Stimulated activated CD4-positive, alpha-beta T cell treated with anti-CD3 and anti-CD28 coated beads, Interleukin-4, amount 100 ng/mL, for 48 hours (primary cell): Measurements from ENCODE around the gene NPPA.

Source experiments
- DNase-seq, 2 donors: peaks; one replicate each; pipeline ENCODE4 v3.0.0-alpha.2; 2020; ENCODE audit warnings: low read depth in 2 of 2

The NPPA gene

DNA sequence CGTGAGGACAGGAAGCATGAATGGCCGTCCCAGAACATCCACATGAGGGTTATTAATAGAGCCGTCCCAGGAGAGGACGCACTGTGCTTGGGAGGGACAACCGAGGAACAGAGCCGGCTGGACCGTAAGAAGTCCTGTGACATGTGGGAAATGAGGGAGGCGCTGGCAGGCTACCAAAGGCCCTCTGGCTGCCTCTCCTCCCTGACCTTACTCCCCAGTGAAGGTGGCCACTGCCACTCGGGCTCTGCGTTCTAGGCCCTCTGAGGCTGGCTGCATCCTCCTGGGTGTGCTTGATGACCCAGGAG is 26.6 kb upstream of the NPPA start:
- no peak for DNase-seq

GRCh38 chr1:11873395-11874257 is 26.0 kb upstream of the NPPA start:
- DNase-seq: no peak

DNA sequence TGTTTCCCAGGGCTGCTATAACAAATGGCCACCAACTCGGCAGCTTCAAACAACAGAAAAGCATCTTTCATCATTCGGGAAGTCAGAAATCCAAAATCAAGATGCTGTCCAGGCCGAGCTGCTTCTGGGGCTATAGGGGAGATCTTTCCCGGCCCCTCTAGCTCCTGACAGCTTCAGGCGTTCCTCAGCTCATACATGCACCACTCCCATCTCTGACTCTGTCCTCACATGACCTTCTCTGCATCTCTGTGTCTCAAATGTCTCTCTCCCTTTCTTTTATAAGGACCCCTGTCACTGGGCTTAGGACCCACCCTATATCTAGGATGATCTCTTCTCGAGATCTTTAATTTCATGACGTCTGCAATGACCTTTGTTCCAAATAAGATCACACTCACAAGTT is 25.0 kb upstream of the NPPA start:
- no peak for DNase-seq

DNA sequence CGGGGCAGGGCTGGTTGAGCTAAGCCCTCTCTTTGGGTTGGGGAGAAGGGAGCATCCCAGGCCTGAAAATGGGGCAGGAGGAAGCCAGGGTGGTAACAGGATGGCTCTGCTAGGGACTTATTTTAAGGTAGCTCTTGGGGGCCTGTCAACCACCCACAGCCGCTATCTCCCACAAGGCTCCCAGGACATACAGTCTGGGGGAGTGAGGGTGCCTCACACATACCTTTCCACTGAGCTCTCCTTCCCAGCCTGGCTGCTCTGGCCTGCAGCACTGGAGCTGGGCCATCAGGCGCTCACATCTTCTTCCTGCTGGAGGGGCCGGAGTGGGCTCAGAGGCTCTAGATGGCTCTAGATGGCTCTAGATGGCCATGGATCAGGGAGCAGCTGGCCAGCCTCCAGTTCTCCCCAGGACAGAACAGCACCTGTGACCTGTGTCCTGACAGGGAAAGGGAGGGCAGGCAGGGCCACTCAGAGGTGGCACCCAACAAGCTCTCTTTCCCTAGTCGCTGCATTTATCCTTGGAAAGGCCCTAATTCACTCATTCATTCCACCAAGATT is 22.1 kb upstream of the NPPA start:
- no peak for DNase-seq

- no peak for DNase-seq
Measured at GRCh38 chr1:11869104-11869503, 21.5 kb upstream of the NPPA start.

DNA sequence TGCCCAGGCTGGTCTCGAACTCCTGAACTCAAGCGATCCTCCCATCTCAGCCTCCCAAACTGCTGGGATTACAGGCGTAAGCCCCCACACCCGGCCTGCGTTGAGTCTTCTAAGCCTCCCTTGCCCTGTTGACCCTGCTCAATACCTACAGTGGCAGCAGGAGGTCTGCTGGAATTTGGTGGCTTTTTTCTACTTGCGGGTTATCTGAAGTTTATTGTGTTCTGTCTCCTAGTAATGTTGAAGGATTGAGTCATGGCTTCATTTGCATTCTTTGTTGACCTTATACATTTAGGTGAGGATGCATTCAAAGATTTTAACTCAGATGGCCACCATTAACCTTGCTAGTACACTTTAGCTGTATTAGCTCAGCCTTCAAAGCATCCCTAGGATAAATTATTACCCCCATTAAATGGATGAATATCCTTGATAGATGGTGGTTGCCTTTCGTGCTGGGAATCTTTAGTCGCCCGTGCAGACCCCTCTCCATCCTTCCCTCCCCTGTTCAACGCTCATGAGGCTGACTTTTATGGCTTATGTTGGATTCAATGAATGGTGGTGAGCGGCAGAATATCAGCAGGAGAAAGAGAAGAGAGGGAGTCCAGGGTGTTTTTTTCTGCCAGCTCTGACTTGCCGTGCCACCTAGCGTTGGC is 20.9 kb upstream of the NPPA start:
- no peak for DNase-seq

- DNase-seq: no peak
Measured at GRCh38 chr1:11862890-11863289, 15.3 kb upstream of the NPPA start.

DNA sequence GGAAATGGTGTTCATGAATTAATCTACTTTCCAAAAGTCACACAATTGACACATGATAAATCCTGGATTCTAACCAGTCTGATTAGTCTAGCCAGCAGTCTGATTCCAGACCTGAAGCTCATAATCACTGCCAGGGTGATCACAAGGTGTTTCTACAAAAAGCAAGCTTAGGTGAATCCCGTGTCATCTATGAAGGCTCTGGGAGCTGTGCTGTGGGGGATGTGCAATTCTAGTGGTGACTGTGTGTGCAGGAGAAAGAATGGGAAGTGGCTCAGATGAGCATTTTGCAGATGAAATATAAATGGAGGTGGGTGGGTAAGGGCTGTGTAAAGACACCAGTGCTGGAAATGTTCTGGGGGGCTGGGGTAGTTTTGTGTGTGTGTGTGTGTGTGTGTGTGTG is 13.0 kb upstream of the NPPA start:
- DNase-seq: no peak

DNA sequence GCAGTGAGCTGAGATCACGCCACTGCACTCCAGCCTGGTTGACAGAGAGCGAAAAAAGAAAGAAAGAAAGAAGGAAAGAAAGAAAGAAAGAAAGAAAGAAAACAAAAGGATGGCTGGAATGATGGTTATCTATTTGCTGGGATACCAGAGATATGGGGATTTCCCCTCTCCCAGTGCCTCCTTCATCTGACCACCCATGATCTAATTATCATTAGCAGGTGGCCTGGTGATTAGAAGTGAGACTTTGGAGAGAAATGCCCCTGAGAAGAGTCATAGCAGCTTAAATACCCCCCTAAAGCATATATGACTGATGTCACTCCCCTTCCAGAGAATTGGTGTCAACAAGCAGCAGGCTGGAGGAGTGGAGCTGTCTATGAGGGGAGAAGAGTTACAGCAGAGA is 12.5 kb upstream of the NPPA start:
- DNase-seq: no peak

DNA sequence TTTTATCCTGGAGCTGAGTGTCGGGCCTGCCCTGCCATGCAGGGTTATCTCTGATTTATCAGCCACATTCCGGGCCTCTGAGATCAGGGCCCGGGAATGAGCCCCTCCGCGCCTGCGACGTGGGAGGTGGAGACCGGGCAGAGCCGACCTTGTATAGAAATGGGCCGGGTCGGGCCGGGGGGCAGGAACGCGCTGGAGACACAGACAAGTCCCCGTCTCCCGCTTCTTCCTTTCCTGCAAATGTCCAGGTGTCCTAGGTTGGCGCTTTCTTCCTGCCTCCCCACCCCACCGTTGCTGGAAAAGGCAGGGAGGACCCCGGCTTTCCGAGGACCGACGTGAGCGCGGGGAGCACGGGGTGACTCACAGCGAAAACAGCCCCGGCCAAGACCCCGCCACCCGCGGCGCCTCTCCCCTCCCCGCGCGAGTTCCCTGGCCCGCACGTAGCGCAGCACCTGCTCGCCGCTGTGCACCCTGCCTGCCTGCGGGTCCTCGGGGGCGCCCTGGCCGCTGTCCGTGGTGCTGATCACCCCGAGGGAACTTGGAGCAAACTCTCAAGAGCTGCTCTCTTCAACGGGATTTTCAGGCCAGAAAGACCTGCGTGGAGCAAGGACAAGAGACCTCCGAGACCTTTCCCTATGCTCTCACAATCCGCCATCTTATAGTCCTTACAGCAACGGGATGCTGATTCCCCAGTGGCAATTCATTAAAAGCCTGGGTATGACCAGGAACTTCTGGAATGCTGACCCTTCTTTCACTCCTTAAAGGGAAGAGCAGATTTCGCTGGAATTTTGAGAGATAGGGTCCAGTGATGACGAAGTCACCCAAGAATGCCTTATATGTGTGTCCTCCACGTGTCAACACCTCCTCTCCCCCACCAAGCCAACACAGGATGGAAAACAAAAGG is 11.6 kb upstream of the NPPA start:
- peak; percentile 44 to 68 for DNase-seq

GRCh38 chr1:11858613-11858967 is 11.0 kb upstream of the NPPA start, which contains the start of gene NPPB:
TSS of gene NPPB (minus strand) at chr1:11858945. CDS start at chr1:11858833, 112 bp downstream.
- DNase-seq: no peak

DNA sequence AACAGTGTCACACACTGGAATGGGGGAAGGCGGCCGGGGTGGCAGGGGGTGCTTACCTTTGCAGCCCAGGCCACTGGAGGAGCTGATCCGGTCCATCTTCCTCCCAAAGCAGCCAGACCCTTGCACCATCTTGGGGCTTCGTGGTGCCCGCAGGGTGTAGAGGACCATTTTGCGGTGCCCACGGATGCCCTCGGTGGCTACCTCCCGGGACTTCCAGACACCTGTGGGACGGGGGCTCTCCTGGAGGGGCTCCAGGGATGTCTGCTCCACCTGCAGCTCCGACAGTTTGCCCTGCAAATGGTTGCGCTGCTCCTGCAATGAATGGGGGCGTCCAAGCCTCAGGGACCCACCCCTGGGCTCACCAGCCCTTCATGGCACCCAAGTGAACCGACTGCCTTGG is 10.6 kb upstream of the NPPA start:
- DNase-seq: no peak

- no peak for DNase-seq
Measured at GRCh38 chr1:11857164-11857851, 9.7 kb upstream of the NPPA start.

- no peak for DNase-seq
Measured at GRCh38 chr1:11856698-11857097, 9.1 kb upstream of the NPPA start.

GRCh38 chr1:11855430-11855829 is 7.8 kb upstream of the NPPA start:
- DNase-seq: no peak

- no peak for DNase-seq
Measured at GRCh38 chr1:11854519-11854918, 6.9 kb upstream of the NPPA start.

DNA sequence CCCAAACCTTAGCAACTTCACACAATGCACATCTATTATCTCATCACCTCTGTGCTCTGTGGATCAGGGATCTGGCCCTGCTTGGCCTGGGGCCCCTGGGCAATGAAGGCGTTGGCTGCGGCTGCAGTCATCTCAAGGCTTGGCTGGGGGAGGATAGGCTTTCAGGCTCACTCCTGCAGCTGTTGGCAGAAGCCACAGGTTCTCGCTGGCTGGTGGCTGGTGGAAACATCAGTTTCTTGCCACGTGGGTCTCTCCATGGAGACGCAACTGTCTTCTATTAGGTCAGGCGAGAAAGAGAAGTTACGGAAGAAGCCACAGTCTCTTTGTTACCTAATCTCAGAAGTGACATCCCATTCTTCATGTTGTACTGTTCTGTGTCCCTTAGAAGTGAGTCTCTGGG is 3.6 kb upstream of the NPPA start:
- no peak for DNase-seq

DNA sequence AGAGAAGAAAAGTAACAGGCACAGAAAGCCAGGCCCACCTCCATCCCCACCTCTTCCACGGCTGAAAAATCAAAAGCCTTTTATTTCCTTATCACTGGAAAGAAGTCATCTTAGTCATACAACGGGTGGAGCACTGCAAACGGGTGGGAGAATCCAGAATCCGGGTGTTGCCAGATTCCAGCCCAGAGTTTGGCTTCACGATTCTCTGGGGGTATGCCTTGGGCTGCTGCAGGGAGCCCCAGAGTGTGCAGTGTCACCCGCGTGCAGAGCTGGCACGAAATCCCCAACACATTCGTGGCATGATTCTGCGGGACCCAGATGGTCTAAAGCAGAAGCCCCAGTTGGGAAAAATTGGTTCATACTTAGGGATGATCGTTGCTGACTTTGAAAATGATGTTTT is 2.6 kb upstream of the NPPA start:
- DNase-seq: no peak

DNA sequence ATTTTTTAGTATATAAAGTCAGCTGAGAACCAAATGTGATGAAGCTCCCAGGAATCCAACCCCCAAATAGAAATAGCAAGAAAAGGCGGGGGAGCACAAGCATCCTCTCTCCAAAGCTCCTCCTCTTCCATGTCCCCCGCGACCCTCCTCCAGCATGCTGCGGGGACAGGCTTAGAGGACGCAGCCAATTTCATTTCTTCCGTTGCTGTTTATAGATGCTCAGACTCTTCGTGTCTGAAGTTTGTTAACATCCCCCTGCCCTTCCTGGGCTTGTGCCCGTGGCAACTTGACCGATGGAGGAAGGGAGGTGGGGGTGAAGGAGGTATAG is 754 bp upstream of the NPPA start:
- DNase-seq: no peak

GRCh38 chr1:11845641-11846335 is 1.8 kb downstream of the NPPA start:
- no peak for DNase-seq
